ENCODE data around the gene NARF. TPM values are rescaled to one million over a fixed set of nuclear protein-coding genes. Genes with fewer than 3 reads are reported as not detected.

NARF gene
- total and polyA plus RNA-seq, 2 experiments from 2014 or later: 66.1 to 67.1 TPM

GRCh38 chr17:82442643-82443464, 15.7 kb upstream of the NARF start:
- Histone ChIP-seq H3F3A (replicated peaks; ENCODE audit: low read depth) (peaks cover 3% of the 10 kb centered on the region; the same call in 1 of the 2 replicates), H2AFZ (no peak overlapping the region), H3K4me1 (ENCODE audit: insufficient read depth) (peaks cover 5% of the 10 kb centered on the region), H3K36me3 (ENCODE audit: insufficient read depth) (no peaks in the 10 kb centered on the region), H3K27ac (ENCODE audit: low read depth) (no peak overlapping the region), H3K4me3 (no peak overlapping the region), H3K27me3 (ENCODE audit: insufficient read depth) (no peaks in the 10 kb centered on the region), H4K20me1 (replicated peaks; ENCODE audit: insufficient read depth) (no peaks in the 10 kb centered on the region; the same call in 1 of the 2 replicates), H3K79me2 (replicated peaks; ENCODE audit: insufficient read depth) (no peaks in the 10 kb centered on the region), H3K9me2 (ENCODE audit: insufficient read depth) (no peaks in the 10 kb centered on the region), H3K4me2 (no peak overlapping the region)
- Mint-ChIP-seq H3K4me3 (no peak overlapping the region), H3K36me3 (ENCODE audit: low read depth) (peaks cover 17% of the 10 kb centered on the region), H3K27ac (no peak overlapping the region), H3K27me3 (ENCODE audit: insufficient read depth, low read depth, poor library complexity) (peaks cover 15% of the 10 kb centered on the region), H3K9me3 (no peaks in the 10 kb centered on the region), H3K4me1 (peaks cover 15% of the 10 kb centered on the region)
- ATAC-seq: no peak
- no peak for TF ChIP-seq JUNB (IDR thresholded peaks at IDR 0.05; ENCODE audit: unreplicated experiment)
- TF ChIP-seq, protein P1, sequence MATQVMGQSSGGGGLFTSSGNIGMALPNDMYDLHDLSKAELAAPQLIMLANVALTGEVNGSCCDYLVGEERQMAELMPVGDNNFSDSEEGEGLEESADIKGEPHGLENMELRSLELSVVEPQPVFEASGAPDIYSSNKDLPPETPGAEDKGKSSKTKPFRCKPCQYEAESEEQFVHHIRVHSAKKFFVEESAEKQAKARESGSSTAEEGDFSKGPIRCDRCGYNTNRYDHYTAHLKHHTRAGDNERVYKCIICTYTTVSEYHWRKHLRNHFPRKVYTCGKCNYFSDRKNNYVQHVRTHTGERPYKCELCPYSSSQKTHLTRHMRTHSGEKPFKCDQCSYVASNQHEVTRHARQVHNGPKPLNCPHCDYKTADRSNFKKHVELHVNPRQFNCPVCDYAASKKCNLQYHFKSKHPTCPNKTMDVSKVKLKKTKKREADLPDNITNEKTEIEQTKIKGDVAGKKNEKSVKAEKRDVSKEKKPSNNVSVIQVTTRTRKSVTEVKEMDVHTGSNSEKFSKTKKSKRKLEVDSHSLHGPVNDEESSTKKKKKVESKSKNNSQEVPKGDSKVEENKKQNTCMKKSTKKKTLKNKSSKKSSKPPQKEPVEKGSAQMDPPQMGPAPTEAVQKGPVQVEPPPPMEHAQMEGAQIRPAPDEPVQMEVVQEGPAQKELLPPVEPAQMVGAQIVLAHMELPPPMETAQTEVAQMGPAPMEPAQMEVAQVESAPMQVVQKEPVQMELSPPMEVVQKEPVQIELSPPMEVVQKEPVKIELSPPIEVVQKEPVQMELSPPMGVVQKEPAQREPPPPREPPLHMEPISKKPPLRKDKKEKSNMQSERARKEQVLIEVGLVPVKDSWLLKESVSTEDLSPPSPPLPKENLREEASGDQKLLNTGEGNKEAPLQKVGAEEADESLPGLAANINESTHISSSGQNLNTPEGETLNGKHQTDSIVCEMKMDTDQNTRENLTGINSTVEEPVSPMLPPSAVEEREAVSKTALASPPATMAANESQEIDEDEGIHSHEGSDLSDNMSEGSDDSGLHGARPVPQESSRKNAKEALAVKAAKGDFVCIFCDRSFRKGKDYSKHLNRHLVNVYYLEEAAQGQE (IDR thresholded peaks at IDR 0.05; ENCODE audit: unreplicated experiment): no peak
- TF ChIP-seq, protein P2, sequence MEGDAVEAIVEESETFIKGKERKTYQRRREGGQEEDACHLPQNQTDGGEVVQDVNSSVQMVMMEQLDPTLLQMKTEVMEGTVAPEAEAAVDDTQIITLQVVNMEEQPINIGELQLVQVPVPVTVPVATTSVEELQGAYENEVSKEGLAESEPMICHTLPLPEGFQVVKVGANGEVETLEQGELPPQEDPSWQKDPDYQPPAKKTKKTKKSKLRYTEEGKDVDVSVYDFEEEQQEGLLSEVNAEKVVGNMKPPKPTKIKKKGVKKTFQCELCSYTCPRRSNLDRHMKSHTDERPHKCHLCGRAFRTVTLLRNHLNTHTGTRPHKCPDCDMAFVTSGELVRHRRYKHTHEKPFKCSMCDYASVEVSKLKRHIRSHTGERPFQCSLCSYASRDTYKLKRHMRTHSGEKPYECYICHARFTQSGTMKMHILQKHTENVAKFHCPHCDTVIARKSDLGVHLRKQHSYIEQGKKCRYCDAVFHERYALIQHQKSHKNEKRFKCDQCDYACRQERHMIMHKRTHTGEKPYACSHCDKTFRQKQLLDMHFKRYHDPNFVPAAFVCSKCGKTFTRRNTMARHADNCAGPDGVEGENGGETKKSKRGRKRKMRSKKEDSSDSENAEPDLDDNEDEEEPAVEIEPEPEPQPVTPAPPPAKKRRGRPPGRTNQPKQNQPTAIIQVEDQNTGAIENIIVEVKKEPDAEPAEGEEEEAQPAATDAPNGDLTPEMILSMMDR (conservative IDR thresholded peaks at IDR 0.05; ENCODE audit: low read depth in 2 of 2): no peak
- no peak for TF ChIP-seq EZH2phosphoT487 (IDR thresholded peaks at IDR 0.05; ENCODE audit: unreplicated experiment)
- no peak for TF ChIP-seq STAT1 (IDR thresholded peaks at IDR 0.05; ENCODE audit: unreplicated experiment)
- TF ChIP-seq ETS1 (IDR thresholded peaks at IDR 0.05): no peak
- no peak for DNase-seq (ENCODE audit: low spot score)
